RWPE2 (cell line): ENCODE results near the gene CLASP1.

Source experiments
- ATAC-seq: fragments of 200-7000 bp; cut with Tn5 transposase; 3 replicates; pipeline ENCODE4 v1.9.1; 2021; ENCODE audit warnings: low read depth
- DNase-seq: peaks from one replicate; pipeline ENCODE4 v3.0.0-alpha.2; 2020; ENCODE audit warnings: low spot score
- H3K27ac ChIP-seq: fragments of 450-650 bp; 2 replicates; pipeline ENCODE4 v1.5.1; 2017; ENCODE audit warnings: mild to moderate bottlenecking; ENCODE audit not compliant: poor library complexity, severe bottlenecking
- H3K27me3 ChIP-seq: fragments of 250-450 bp; sonication (Bioruptor Pico); 2 replicates; pipeline ENCODE4 v1.5.1; 2021; ENCODE audit warnings: mild to moderate bottlenecking, moderate library complexity; ENCODE audit not compliant: insufficient read depth, poor library complexity, severe bottlenecking
- H3K36me3 ChIP-seq: fragments of 250-450 bp; sonication (Bioruptor Pico); 2 replicates; pipeline ENCODE4 v1.5.1; 2020; ENCODE audit warnings: low read depth, mild to moderate bottlenecking, moderate library complexity
- H3K4me1 ChIP-seq: fragments of 250-450 bp; sonication (Bioruptor Pico); 2 replicates; pipeline ENCODE4 v1.5.1; 2021; ENCODE audit warnings: mild to moderate bottlenecking, moderate library complexity; ENCODE audit not compliant: insufficient read depth, poor library complexity, severe bottlenecking
- H3K4me3 ChIP-seq: fragments of 250-450 bp; sonication (Bioruptor Pico); 2 replicates; pipeline ENCODE4 v1.5.1; 2021; ENCODE audit warnings: mild to moderate bottlenecking, moderate library complexity; ENCODE audit not compliant: severe bottlenecking
- H3K9me3 ChIP-seq: fragments of 250-450 bp; sonication (Bioruptor Pico); 2 replicates; pipeline ENCODE4 v1.5.1; 2021; ENCODE audit warnings: mild to moderate bottlenecking, moderate library complexity; ENCODE audit not compliant: severe bottlenecking
- TF ChIP-seq, protein P1 (sequence below): fragments of 450-650 bp; IDR thresholded peaks from one replicate; pipeline ENCODE4 v1.5.1; 2017; ENCODE audit warnings: mild to moderate bottlenecking, moderate library complexity; ENCODE audit not compliant: poor library complexity, severe bottlenecking

Gene CLASP1

GRCh38 chr2:121387591-121388325 is 261.5 kb downstream of the CLASP1 start:
- DNase-seq (no peak), ATAC-seq (no peak)
- Histone ChIP-seq H3K27me3 (no peaks in the 10 kb centered on the region), H3K36me3 (peaks cover 92% of the 10 kb centered on the region), H3K4me1 (peaks cover 8% of the 10 kb centered on the region), H3K4me3 (no peak overlapping the region), H3K9me3 (no peaks in the 10 kb centered on the region), H3K27ac (peak overlapping the region; percentile 9)
- TF ChIP-seq, protein P1, sequence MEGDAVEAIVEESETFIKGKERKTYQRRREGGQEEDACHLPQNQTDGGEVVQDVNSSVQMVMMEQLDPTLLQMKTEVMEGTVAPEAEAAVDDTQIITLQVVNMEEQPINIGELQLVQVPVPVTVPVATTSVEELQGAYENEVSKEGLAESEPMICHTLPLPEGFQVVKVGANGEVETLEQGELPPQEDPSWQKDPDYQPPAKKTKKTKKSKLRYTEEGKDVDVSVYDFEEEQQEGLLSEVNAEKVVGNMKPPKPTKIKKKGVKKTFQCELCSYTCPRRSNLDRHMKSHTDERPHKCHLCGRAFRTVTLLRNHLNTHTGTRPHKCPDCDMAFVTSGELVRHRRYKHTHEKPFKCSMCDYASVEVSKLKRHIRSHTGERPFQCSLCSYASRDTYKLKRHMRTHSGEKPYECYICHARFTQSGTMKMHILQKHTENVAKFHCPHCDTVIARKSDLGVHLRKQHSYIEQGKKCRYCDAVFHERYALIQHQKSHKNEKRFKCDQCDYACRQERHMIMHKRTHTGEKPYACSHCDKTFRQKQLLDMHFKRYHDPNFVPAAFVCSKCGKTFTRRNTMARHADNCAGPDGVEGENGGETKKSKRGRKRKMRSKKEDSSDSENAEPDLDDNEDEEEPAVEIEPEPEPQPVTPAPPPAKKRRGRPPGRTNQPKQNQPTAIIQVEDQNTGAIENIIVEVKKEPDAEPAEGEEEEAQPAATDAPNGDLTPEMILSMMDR = no peak

DNA sequence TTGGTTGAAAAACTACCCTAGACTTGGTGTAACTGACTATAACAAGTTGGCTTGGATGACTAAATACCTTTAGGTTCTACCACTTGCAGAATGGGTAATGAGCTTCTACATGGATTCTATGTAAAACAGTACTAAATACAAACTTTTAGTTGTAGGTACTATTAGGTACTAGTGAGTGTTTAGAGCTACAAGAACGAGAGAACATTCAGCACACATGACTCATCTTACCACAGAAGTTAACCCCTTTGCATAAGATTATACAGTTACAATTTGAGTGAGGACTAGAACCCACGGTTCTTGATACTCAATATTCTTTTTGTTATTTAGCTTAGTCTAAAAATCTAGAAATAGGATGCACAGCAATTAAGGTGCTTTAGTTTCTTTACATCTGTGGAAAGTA is 262.6 kb downstream of the CLASP1 start:
- H3K27ac ChIP-seq = peak overlapping the region; percentile 13
- H3K9me3 ChIP-seq = no peaks in the 10 kb centered on the region
- TF ChIP-seq, protein P1 = no peak
- no peak for DNase-seq
- H3K4me1 ChIP-seq = peaks cover 8% of the 10 kb centered on the region
- H3K27me3 ChIP-seq = no peaks in the 10 kb centered on the region
- no peak overlapping the region for H3K4me3 ChIP-seq
- ATAC-seq = peak; percentile 68; the same call in 1 of the 3 replicates
- peaks cover 93% of the 10 kb centered on the region for H3K36me3 ChIP-seq

DNA sequence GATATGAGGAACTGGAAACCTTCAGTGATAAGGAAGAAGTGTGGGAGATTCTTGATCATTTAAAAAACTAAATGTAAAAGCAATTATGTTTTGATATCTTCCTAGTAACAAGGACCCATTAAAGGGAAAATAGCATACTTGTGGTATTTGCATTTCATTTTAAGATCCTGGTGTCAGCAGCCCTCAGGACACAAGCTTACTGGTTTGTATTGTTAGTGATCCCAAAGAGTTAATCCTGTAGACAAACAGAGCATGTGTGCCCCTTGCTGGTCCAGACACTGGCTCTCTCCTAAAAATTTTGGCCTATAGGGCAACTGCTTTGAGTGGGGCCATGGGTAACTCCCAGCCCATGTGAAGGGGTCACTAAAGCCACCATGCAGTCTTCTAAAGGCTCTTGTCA is 263.2 kb downstream of the CLASP1 start:
- peak overlapping the region; percentile 13 for H3K27ac ChIP-seq
- peaks cover 8% of the 10 kb centered on the region for H3K4me1 ChIP-seq
- no peaks in the 10 kb centered on the region for H3K27me3 ChIP-seq
- H3K9me3 ChIP-seq = no peaks in the 10 kb centered on the region
- TF ChIP-seq, protein P1 = no peak
- H3K36me3 ChIP-seq = peaks cover 91% of the 10 kb centered on the region
- DNase-seq (no peak), ATAC-seq (no peak)
- H3K4me3 ChIP-seq = no peak overlapping the region

DNA sequence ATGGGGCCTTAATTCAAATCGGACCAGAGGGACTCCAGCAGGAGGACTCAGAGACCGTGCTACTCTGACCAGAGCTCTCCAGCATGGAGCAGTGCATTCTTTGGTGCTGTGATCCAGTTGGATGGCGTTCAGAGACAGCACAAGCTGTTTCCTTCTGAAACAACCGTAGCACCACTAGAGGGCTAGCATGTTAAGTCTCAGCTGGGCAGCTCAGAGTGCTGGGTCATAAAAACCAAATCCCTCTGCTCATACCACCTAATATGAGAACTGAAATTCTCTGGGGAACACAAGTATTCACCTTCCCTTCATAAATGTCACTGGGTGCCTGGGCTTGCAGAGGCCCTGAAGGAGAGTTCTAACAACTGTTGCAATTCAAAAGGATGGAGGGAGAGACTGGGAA is 266.5 kb downstream of the CLASP1 start:
- H3K4me1 ChIP-seq = peaks cover 4% of the 10 kb centered on the region
- DNase-seq = no peak
- H3K4me3 ChIP-seq = no peak overlapping the region
- peaks cover 90% of the 10 kb centered on the region for H3K36me3 ChIP-seq
- no peaks in the 10 kb centered on the region for H3K9me3 ChIP-seq
- no peaks in the 10 kb centered on the region for H3K27me3 ChIP-seq
- no peak for ATAC-seq
- H3K27ac ChIP-seq = no peak overlapping the region
- TF ChIP-seq, protein P1 = no peak

GRCh38 chr2:121377646-121378045 is 271.6 kb downstream of the CLASP1 start:
- DNase-seq = no peak
- no peaks in the 10 kb centered on the region for H3K9me3 ChIP-seq
- H3K27ac ChIP-seq = no peak overlapping the region
- no peak for ATAC-seq
- no peaks in the 10 kb centered on the region for H3K4me1 ChIP-seq
- TF ChIP-seq, protein P1 = no peak
- peaks cover 84% of the 10 kb centered on the region for H3K36me3 ChIP-seq
- H3K4me3 ChIP-seq = no peak overlapping the region
- no peaks in the 10 kb centered on the region for H3K27me3 ChIP-seq
